ENCODE data around the gene ANKRD52. TPM values are rescaled to one million over a fixed set of nuclear protein-coding genes. Genes with fewer than 3 reads are reported as not detected.

ANKRD52 gene
- total and polyA plus RNA-seq, 9 of the 15 experiments (the other 6 are each of a cell fraction or from before 2014, with no cell fraction given): 0.52 to 46.8 (median 7.9) TPM

- TF ChIP-seq, protein P1, sequence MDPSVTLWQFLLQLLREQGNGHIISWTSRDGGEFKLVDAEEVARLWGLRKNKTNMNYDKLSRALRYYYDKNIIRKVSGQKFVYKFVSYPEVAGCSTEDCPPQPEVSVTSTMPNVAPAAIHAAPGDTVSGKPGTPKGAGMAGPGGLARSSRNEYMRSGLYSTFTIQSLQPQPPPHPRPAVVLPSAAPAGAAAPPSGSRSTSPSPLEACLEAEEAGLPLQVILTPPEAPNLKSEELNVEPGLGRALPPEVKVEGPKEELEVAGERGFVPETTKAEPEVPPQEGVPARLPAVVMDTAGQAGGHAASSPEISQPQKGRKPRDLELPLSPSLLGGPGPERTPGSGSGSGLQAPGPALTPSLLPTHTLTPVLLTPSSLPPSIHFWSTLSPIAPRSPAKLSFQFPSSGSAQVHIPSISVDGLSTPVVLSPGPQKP (CRISPR knock-in tag; IDR thresholded peaks at IDR 0.05): no peak
- TF ChIP-seq RBFOX2 (IDR thresholded peaks at IDR 0.05; ENCODE audit: low read depth, low read length) (peak; percentile 80), ELF1 (tag; IDR thresholded peaks at IDR 0.05) (peak; percentile 23; the same call in 1 of the 2 replicates), TAF1 (IDR thresholded peaks at IDR 0.05; ENCODE audit: control insufficient read depth, extremely low read depth, insufficient read depth, low read length, severe bottlenecking) (peak; percentile 59), ZKSCAN3 (CRISPR knock-in tag; IDR thresholded peaks at IDR 0.05) (no peak), ELK3 (CRISPR knock-in tag; IDR thresholded peaks at IDR 0.05) (no peak), ZNF347 (CRISPR knock-in tag; IDR thresholded peaks at IDR 0.05; ENCODE audit: low read depth) (no peak), ATF6 (CRISPR knock-in tag; IDR thresholded peaks at IDR 0.05) (no peak), MAFK (IDR thresholded peaks at IDR 0.05; ENCODE audit: low read length) (no peak), ZNF655 (CRISPR knock-in tag; IDR thresholded peaks at IDR 0.05) (no peak), ZNF717 (CRISPR knock-in tag; IDR thresholded peaks at IDR 0.05) (no peak), PHB2 (IDR thresholded peaks at IDR 0.05; ENCODE audit: low read depth) (no peak), LEF1 (IDR thresholded peaks at IDR 0.05) (no peak), CBX2 (IDR thresholded peaks at IDR 0.05; ENCODE audit: insufficient read depth, low read length, poor library complexity, severe bottlenecking) (no peak), CCAR2 (IDR thresholded peaks at IDR 0.05; ENCODE audit: low read depth, low read length) (no peak), SRSF1 (IDR thresholded peaks at IDR 0.05; ENCODE audit: low read depth, low read length) (no peak), CREB1 (IDR thresholded peaks at IDR 0.05) (no peak), CREB1 (CRISPR knock-in tag; IDR thresholded peaks at IDR 0.05) (no peak)
- TF ChIP-seq, protein P2, sequence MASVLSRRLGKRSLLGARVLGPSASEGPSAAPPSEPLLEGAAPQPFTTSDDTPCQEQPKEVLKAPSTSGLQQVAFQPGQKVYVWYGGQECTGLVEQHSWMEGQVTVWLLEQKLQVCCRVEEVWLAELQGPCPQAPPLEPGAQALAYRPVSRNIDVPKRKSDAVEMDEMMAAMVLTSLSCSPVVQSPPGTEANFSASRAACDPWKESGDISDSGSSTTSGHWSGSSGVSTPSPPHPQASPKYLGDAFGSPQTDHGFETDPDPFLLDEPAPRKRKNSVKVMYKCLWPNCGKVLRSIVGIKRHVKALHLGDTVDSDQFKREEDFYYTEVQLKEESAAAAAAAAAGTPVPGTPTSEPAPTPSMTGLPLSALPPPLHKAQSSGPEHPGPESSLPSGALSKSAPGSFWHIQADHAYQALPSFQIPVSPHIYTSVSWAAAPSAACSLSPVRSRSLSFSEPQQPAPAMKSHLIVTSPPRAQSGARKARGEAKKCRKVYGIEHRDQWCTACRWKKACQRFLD (CRISPR knock-in tag; IDR thresholded peaks at IDR 0.05): no peak; the same call in 1 of the 2 replicates
- TF ChIP-seq, protein P3, sequence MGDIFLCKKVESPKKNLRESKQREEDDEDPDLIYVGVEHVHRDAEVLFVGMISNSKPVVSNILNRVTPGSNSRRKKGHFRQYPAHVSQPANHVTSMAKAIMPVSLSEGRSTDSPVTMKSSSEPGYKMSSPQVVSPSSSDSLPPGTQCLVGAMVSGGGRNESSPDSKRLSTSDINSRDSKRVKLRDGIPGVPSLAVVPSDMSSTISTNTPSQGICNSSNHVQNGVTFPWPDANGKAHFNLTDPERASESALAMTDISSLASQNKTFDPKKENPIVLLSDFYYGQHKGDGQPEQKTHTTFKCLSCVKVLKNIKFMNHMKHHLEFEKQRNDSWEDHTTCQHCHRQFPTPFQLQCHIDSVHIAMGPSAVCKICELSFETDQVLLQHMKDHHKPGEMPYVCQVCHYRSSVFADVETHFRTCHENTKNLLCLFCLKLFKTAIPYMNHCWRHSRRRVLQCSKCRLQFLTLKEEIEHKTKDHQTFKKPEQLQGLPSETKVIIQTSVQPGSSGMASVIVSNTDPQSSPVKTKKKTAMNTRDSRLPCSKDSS (IDR thresholded peaks at IDR 0.05; ENCODE audit: low read depth, partially characterized antibody): no peak
Measured at GRCh38 chr12:56189099-56189917, 68.9 kb downstream of the ANKRD52 start, which contains the start of gene SMARCC2 (continued).

Measured in K562 (cell line).